Fibroblast of mammary gland (primary cell): Measurements from ENCODE around the gene RWDD2A.

Source experiments
- DNase-seq: peaks from one replicate; pipeline ENCODE4 v3.0.0-alpha.2; 2010; ENCODE audit warnings: low read depth
- H3K4me3 ChIP-seq: 2 replicates; pipeline ENCODE4 v1.5.1; 2011; ENCODE audit warnings: low read depth, mild to moderate bottlenecking, low read length, moderate library complexity; ENCODE audit not compliant: control insufficient read depth
- CTCF ChIP-seq: conservative IDR thresholded peaks from 2 replicates; pipeline ENCODE4 v1.5.1; 2011; ENCODE audit warnings: low read depth, low read length, inconsistent platforms; ENCODE audit not compliant: control insufficient read depth, insufficient read depth

Gene RWDD2A

GRCh38 chr6:83192871-83193746 is at the start of gene RWDD2A, which contains the start of gene PGM3:
Gene RWDD2A (plus strand): TSS chr6:83193357. CDS start chr6:83194452, 1,095 bp downstream.
Gene PGM3 (minus strand): TSS chr6:83193265. CDS start chr6:83191012, 2,253 bp downstream.
- TF ChIP-seq CTCF, result no peak
- peak; percentile 77 for DNase-seq
- peak within 1 kb of the TSS; percentile 87 for H3K4me3 ChIP-seq

- DNase-seq, result no peak
- H3K4me3 ChIP-seq, result no peak overlapping the region
- no peak for TF ChIP-seq CTCF
Observed at GRCh38 chr6:83151114-83151513, 42.0 kb upstream of the RWDD2A start.

- TF ChIP-seq CTCF, result no peak
- no peak overlapping the region for H3K4me3 ChIP-seq
- no peak for DNase-seq
Observed at GRCh38 chr6:83152913-83153312, 40.2 kb upstream of the RWDD2A start.

- no peak for TF ChIP-seq CTCF
- no peak for DNase-seq
- H3K4me3 ChIP-seq, result no peak overlapping the region
Observed at GRCh38 chr6:83153883-83154521, 39.2 kb upstream of the RWDD2A start.

GRCh38 chr6:83155794-83156193 is 37.4 kb upstream of the RWDD2A start:
- DNase-seq, result no peak
- TF ChIP-seq CTCF, result no peak
- no peak overlapping the region for H3K4me3 ChIP-seq

- TF ChIP-seq CTCF, result no peak
- no peak overlapping the region for H3K4me3 ChIP-seq
- DNase-seq, result no peak
Observed at GRCh38 chr6:83160167-83160566, 33.0 kb upstream of the RWDD2A start.
